Trophoblast cell (in vitro differentiated cells and primary cell): ENCODE measurements around the gene LSS.

Experiments
- DNase-seq, 2 donors: peaks; one replicate each; pipeline ENCODE4 v3.0.0-alpha.2; 2016
- H2AFZ ChIP-seq: 2 replicates; pipeline ENCODE4 v1.6.1; 2013; ENCODE audit warnings: low read length, moderate library complexity, mild to moderate bottlenecking; ENCODE audit not compliant: insufficient read depth, poor library complexity
- H2AK5ac ChIP-seq: 2 replicates; pipeline ENCODE4 v1.6.1; 2013; ENCODE audit warnings: mild to moderate bottlenecking, low read length
- H2BK120ac ChIP-seq: 2 replicates; pipeline ENCODE4 v1.6.1; 2013; ENCODE audit warnings: low read length, mild to moderate bottlenecking, moderate library complexity; ENCODE audit not compliant: insufficient read depth, poor library complexity
- H2BK12ac ChIP-seq: 2 replicates; pipeline ENCODE4 v1.6.1; 2013; ENCODE audit warnings: mild to moderate bottlenecking, low read length, moderate library complexity
- H2BK5ac ChIP-seq: 2 replicates; pipeline ENCODE4 v1.6.1; 2013; ENCODE audit warnings: low read length, low read depth, moderate library complexity, mild to moderate bottlenecking; ENCODE audit not compliant: poor library complexity
- H3K14ac ChIP-seq: 2 replicates; pipeline ENCODE4 v1.6.1; 2013; ENCODE audit warnings: mild to moderate bottlenecking, low read length
- H3K18ac ChIP-seq: 2 replicates; pipeline ENCODE4 v1.6.1; 2013; ENCODE audit warnings: mild to moderate bottlenecking, low read length
- H3K23ac ChIP-seq: 2 replicates; pipeline ENCODE4 v1.6.1; 2013; ENCODE audit warnings: low read length
- H3K27ac ChIP-seq: 2 replicates; pipeline ENCODE4 v1.5.1; 2013; ENCODE audit warnings: low read depth, mild to moderate bottlenecking, inconsistent platforms, low read length, moderate library complexity
- H3K27me3 ChIP-seq: 2 replicates; pipeline ENCODE4 v1.6.1; 2013; ENCODE audit warnings: inconsistent platforms, mild to moderate bottlenecking, low read length, moderate library complexity; ENCODE audit not compliant: insufficient read depth
- H3K36me3 ChIP-seq, 2 experiments: 1 replicate in 1 of 2; 2 replicates in 1 of 2; pipeline ENCODE4 v1.6.1; 2013; ENCODE audit warnings: low read length in 2 of 2, mild to moderate bottlenecking in 2 of 2, moderate library complexity in 1 of 2; ENCODE audit not compliant: insufficient read depth in 2 of 2, control insufficient read depth in 1 of 2
- H3K4ac ChIP-seq: 2 replicates; pipeline ENCODE4 v1.6.1; 2013; ENCODE audit warnings: low read depth, mild to moderate bottlenecking, low read length, moderate library complexity
- H3K4me1 ChIP-seq, 2 experiments: 1 replicate in 1 of 2; 2 replicates in 1 of 2; pipeline ENCODE4 v1.6.1; 2013; ENCODE audit warnings: low read length in 2 of 2, mild to moderate bottlenecking in 2 of 2, moderate library complexity in 1 of 2; ENCODE audit not compliant: insufficient read depth in 2 of 2, control insufficient read depth in 1 of 2
- H3K4me2 ChIP-seq: 2 replicates; pipeline ENCODE4 v1.6.1; 2013; ENCODE audit warnings: inconsistent platforms, mild to moderate bottlenecking, low read length, moderate library complexity
- H3K4me3 ChIP-seq: 2 replicates; pipeline ENCODE4 v1.5.1; 2013; ENCODE audit warnings: mild to moderate bottlenecking, low read depth, low read length, inconsistent platforms
- H3K79me1 ChIP-seq: one replicate; pipeline ENCODE4 v1.6.1; 2013; ENCODE audit warnings: low read length
- H3K79me2 ChIP-seq: 2 replicates; pipeline ENCODE4 v1.6.1; 2013; ENCODE audit warnings: low read length, mild to moderate bottlenecking; ENCODE audit not compliant: control insufficient read depth, insufficient read depth, poor library complexity
- H3K9ac ChIP-seq: 2 replicates; pipeline ENCODE4 v1.6.1; 2013; ENCODE audit warnings: mild to moderate bottlenecking, low read length
- H3K9me3 ChIP-seq: 2 replicates; pipeline ENCODE4 v1.6.1; 2013; ENCODE audit warnings: low read depth, mild to moderate bottlenecking, control low read depth, inconsistent platforms, low read length; ENCODE audit not compliant: insufficient read depth
- H4K12ac ChIP-seq: 2 replicates; pipeline ENCODE4 v1.6.1; 2013; ENCODE audit warnings: low read depth, mild to moderate bottlenecking, low read length, moderate library complexity
- H4K8ac ChIP-seq: 2 replicates; pipeline ENCODE4 v1.6.1; 2013; ENCODE audit warnings: low read depth, mild to moderate bottlenecking, low read length, moderate library complexity
- H4K91ac ChIP-seq: one replicate; pipeline ENCODE4 v1.6.1; 2013; ENCODE audit warnings: low read depth, mild to moderate bottlenecking, low read length, moderate library complexity
- WGBS: extraction: QIAGEN DNeasy Blood & Tissue Kit; methylation state at CpG from one replicate; pipeline ENCODE4 v1.1.7; 2013; ENCODE audit warnings: missing lambda C conversion rate; ENCODE audit not compliant: insufficient read length, insufficient coverage; ENCODE audit errors: extremely low coverage; 5-methylcytosine and 5-hydroxymethylcytosine counted together

Gene LSS

GRCh38 chr21:46189959-46190490 is 38.5 kb downstream of the LSS start:
- Histone ChIP-seq H3K79me1 (peaks cover 4% of the 10 kb centered on the region), H3K9ac (no peak overlapping the region), H3K4ac (no peak overlapping the region), H3K14ac (no peak overlapping the region), H2AFZ (no peak overlapping the region), H2AK5ac (no peak overlapping the region), H3K4me3 (no peak overlapping the region), H2BK120ac (no peak overlapping the region), H3K18ac (no peak overlapping the region), H4K91ac (no peak overlapping the region), H2BK12ac (no peak overlapping the region), H3K9me3 (peaks cover 11% of the 10 kb centered on the region), H3K4me2 (no peak overlapping the region), H3K79me2 (no peaks in the 10 kb centered on the region), H3K36me3 (peaks cover 49 to 50% of the 10 kb centered on the region in 2 experiments), H3K27ac (peak overlapping the region; percentile 84), H4K8ac (no peak overlapping the region), H3K23ac (no peak overlapping the region), H4K12ac (no peak overlapping the region), H3K27me3 (no peaks in the 10 kb centered on the region), H3K4me1 (peaks cover 29 to 30% of the 10 kb centered on the region in 2 experiments), H2BK5ac (no peak overlapping the region)
- no CpG with 5 or more reads among the region's 14 CpGs for WGBS
- DNase-seq: no peak

- peaks cover 7% of the 10 kb centered on the region for H3K9me3 ChIP-seq
- H3K9ac ChIP-seq: no peak overlapping the region
- no peak overlapping the region for H3K18ac ChIP-seq
- H2BK5ac ChIP-seq: no peak overlapping the region
- H2AK5ac ChIP-seq: no peak overlapping the region
- peak overlapping the region; percentile 84 for H3K27ac ChIP-seq
- no peak overlapping the region for H4K91ac ChIP-seq
- H3K36me3 ChIP-seq: peaks cover 42 to 44% of the 10 kb centered on the region in 2 experiments
- no CpG with 5 or more reads among the region's 9 CpGs for WGBS
- no peak overlapping the region for H4K12ac ChIP-seq
- peaks cover 2% of the 10 kb centered on the region for H3K79me2 ChIP-seq
- no peak overlapping the region for H3K4ac ChIP-seq
- H2BK120ac ChIP-seq: no peak overlapping the region
- H4K8ac ChIP-seq: no peak overlapping the region
- no peak overlapping the region for H3K4me2 ChIP-seq
- no peaks in the 10 kb centered on the region for H3K27me3 ChIP-seq
- DNase-seq: no peak
- H3K4me3 ChIP-seq: no peak overlapping the region
- H3K14ac ChIP-seq: no peak overlapping the region
- no peak overlapping the region for H2AFZ ChIP-seq
- H3K23ac ChIP-seq: no peak overlapping the region
- H3K4me1 ChIP-seq: peaks cover 29 to 30% of the 10 kb centered on the region in 2 experiments
- H3K79me1 ChIP-seq: peaks cover 8% of the 10 kb centered on the region
- no peak overlapping the region for H2BK12ac ChIP-seq
Observed at GRCh38 chr21:46189213-46189958, 39.2 kb downstream of the LSS start.

DNA sequence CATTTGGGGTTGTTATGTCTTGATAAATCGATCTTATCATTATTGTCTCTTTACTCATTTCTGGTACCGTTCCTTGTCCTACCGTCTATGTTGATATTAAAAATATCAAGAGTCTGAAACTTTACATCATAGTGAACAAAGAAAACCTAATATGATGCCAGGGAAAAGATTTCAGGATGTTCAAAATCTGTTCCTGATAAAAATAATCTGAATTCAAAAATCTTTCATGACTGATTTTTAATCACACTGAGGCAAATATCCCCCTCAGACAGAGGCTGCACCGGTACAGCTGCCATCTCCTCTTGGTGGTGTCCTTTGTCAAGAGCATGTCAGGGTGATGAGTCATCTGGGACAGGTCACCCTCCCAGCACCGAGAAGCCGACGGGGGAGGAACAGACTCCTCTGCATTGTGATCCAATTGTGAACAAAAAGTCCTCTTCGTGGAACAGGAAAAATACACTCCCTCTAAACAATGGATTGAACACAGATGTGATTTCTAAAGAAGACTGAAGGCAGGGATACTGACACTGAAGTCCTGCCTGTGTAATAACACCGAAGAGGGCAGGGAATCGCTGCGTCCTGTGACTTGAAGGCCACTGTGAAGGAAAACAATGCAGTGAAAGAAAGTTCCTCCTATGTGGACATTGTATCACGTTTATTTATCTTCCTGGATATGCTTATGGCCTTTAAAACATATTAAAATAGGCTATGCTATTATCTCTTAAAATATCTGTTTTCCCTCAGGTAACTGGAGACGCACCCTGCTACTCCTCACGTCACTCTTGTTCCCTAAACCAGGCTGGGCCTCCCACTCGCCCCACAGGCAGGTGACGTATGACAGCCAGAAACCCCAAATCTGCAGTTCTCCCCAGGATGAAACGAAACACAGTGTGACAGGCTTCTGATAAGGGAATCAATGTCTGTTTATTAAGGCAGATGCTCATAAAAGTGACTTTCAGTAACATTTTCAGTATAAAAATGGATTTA is 40.1 kb downstream of the LSS start:
- Histone ChIP-seq H3K4me1 (peaks cover 32% of the 10 kb centered on the region in 2 experiments), H3K9ac (no peak overlapping the region), H3K9me3 (peaks cover 3% of the 10 kb centered on the region), H3K36me3 (peaks cover 33 to 35% of the 10 kb centered on the region in 2 experiments), H2BK120ac (no peak overlapping the region), H2BK12ac (no peak overlapping the region), H3K14ac (no peak overlapping the region), H4K8ac (no peak overlapping the region), H3K79me2 (peaks cover 6% of the 10 kb centered on the region), H3K23ac (no peak overlapping the region), H3K4me2 (peak overlapping the region; percentile 27), H3K27ac (peak overlapping the region; percentile 84), H2AFZ (no peak overlapping the region), H3K18ac (no peak overlapping the region), H3K27me3 (no peaks in the 10 kb centered on the region), H2BK5ac (no peak overlapping the region), H4K91ac (peak overlapping the region; percentile 21), H2AK5ac (no peak overlapping the region), H3K4me3 (no peak overlapping the region), H3K4ac (no peak overlapping the region), H3K79me1 (peaks cover 12% of the 10 kb centered on the region), H4K12ac (no peak overlapping the region)
- no CpG with 5 or more reads among the region's 17 CpGs for WGBS
- peak; percentile 50 to 68 for DNase-seq

- no peak overlapping the region for H3K4ac ChIP-seq
- peaks cover 5% of the 10 kb centered on the region for H3K9me3 ChIP-seq
- H4K12ac ChIP-seq: no peak overlapping the region
- H2BK12ac ChIP-seq: peak overlapping the region; percentile 28
- no peak overlapping the region for H4K8ac ChIP-seq
- no peak overlapping the region for H3K9ac ChIP-seq
- DNase-seq: no peak
- no peak overlapping the region for H3K4me3 ChIP-seq
- H3K27ac ChIP-seq: no peak overlapping the region
- H2BK120ac ChIP-seq: no peak overlapping the region
- H3K4me1 ChIP-seq: peaks cover 35 to 36% of the 10 kb centered on the region in 2 experiments
- no peak overlapping the region for H3K23ac ChIP-seq
- no peak overlapping the region for H3K14ac ChIP-seq
- H3K36me3 ChIP-seq: peaks cover 28 to 29% of the 10 kb centered on the region in 2 experiments
- H3K27me3 ChIP-seq: no peaks in the 10 kb centered on the region
- H2BK5ac ChIP-seq: no peak overlapping the region
- H3K18ac ChIP-seq: no peak overlapping the region
- H3K4me2 ChIP-seq: no peak overlapping the region
- peaks cover 6% of the 10 kb centered on the region for H3K79me2 ChIP-seq
- H2AK5ac ChIP-seq: no peak overlapping the region
- H4K91ac ChIP-seq: no peak overlapping the region
- no CpG with 5 or more reads among the region's 7 CpGs for WGBS
- H3K79me1 ChIP-seq: peaks cover 12% of the 10 kb centered on the region
- H2AFZ ChIP-seq: no peak overlapping the region
Observed at GRCh38 chr21:46187814-46188213, 40.8 kb downstream of the LSS start.
